PC-3 (cell line): Measurements from ENCODE around the gene NREP.

Experiments
- CTCF ChIP-seq: fragments of 300-600 bp; sonication (generic); conservative IDR thresholded peaks from 2 replicates; pipeline ENCODE4 v1.5.1; 2017; ENCODE audit warnings: antibody characterized with exemption, low read depth, mild to moderate bottlenecking, low read length
- EZH2 ChIP-seq: fragments of 300-600 bp; sonication (generic); IDR thresholded peaks from one replicate; pipeline ENCODE4 v1.6.1; 2017; ENCODE audit warnings: antibody characterized with exemption, mild to moderate bottlenecking, low read length; ENCODE audit not compliant: unreplicated experiment

DNA sequence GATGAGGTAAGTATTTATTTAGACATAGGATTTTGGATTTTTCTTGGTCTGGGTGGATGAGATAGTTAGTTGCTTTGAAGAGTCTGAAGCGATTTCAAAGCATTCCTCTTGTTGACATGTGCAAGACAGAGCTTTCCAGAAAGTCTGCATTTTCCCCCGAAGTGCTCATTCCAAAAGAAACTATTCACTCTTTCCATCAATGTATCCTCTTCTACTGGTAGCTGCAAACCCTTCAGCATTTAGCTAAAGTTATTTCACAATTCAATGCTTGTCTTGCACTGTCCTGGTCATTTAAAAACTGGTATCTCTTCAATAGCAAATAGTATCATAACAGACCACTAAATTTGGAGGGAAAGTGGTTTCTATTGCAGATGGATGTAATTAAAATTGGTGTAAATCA, 13.0 kb downstream of the NREP start:
- no peak for TF ChIP-seq CTCF
- no peak for TF ChIP-seq EZH2
